H4 (cell line): ENCODE measurements around the gene CRABP2. TPM values are rescaled to one million over a fixed set of nuclear protein-coding genes. Genes with fewer than 3 reads are reported as not detected.

Experiments
- DNase-seq: peaks from one replicate; pipeline ENCODE4 v3.0.0-alpha.2; 2015; ENCODE audit warnings: low spot score
- total RNA-seq: library from RNA; depleted of rRNA; stranded (reverse); fragments of >200 nt; shearing (Covaris generic); gene quantifications from 2 replicates; pipeline ENCODE4 v1.2.3, GENCODE V29; 2014

The CRABP2 gene
- total RNA-seq, 1 experiment from 2014 or later = 0.95 TPM

DNA sequence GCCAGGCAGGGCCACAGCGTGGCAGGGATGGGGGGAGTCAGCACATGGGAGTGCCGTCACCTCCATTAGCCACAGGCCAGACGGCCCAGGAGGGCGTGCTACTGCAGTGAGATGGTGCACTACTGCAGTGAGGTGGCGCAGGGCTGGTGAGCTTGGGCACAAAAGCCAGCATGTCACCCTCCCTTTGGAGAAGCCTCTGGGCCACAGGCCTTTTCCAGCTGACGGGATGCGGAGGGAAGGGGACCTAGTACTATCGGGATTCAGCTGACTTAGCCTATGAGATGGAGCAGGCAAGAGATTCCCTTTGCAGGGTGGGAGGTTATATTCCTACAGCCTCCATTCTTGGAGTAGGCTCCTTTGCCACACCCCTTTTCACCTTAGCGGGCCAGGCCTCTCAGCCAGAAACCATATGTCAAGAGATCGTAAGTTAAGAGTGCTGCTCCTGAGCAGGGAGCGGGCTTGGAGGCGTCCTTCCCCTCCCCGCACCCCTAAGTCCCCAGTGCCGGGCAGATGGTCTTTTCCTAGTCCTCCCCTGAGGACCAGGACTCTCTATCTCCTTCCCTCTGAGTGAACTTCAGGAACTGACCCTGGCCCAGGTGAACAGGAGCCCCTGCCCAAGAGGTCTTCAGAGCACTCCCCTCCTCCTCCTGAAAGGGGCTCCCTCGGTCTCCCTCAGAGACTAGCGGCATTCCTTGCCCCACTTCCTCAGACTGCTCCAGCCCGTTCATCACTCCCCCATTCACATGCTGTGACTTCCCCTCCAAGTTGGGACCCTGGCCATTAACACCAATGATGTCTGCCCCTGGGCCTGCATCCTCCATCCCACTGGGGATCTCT is 36.4 kb downstream of the CRABP2 start:
- no peak for DNase-seq

DNA sequence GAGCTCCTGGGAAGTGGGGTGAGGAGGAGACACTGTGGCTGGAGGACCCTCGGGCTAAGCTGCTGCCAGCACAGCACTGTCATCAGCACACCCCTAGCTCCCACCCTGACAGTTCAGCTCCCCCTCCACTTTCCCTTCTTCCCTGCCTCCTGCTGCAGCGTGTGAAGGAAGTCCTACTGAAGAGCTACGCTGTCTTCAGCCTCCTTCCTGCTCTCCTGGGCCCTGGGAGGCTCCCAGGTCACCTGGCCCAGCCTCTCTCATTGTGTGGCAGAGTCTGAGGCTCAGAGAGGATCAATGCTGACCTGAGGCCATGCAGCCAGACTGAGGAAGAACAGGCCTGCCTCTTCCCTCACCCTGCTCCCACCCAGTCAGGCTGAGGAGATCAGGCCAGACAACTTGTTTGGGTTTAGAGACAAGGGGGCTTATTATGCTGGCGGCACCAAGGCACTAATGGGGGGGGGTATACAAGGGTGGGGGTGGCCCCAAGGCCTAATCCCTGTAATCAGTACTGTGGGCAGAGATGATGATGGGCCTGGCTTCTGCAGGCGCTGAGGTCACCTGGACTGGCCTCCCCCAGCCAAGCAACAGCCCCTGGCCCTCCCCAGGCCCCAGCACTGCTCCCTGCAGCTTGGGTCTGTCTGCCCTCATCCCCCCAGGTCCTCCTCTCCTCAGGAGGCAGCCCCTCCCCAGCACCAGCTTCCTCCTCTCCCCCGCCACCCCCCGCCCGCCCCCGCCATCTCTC is 37.2 kb downstream of the CRABP2 start:
- DNase-seq = no peak

DNA sequence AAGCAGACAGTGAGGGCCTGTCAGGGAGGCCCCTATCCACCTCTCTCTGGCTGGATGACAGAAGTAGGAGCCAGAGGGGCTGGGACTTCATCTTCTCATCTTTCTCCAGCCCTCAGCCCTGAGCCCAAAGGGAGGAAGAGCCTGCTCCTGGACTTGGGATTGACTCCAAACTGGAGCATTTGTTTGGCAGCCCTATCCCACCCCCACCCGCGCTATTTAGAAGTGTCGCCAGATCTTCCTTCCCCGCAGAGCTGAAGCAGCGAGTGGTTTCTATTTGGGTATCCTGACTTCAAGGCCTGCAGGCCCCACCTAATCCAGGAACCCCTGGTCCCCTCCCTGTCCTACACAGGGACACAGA is 37.8 kb downstream of the CRABP2 start:
- DNase-seq = no peak

DNA sequence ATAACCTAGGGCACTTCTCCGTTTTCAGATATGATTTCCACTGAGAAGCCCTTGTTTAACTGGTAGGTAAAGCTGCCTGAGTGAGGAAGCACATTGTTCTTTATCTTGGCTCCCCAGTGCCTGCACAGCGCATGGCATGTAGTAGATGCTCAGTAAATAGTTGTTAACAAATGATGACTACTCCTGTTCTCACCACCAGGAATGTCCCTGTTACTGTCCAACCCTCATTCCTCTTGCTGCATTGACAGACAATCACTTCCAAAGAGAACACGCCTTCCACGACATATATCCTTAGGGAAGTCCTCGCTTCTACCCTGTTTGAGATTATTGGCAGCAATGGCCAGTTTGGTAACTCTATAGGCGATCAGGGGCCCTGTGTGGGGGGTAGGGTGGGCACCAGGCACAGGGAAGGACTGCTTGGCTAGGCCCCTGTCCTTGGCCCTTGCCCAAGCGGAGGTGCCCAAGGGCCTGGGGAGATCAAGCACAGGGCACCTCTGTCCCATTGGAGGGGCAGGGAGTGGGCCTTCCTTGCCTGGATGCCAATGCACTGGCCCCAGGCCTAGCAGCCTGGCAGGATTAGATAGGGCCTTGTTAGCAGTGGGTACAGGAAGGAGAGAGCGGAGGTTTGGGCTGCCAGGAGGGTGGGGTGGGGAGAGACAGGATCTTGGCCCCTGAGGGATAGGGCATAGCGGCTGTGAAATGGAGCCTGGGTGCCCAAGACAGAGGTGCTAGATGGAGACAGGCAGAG is 38.3 kb downstream of the CRABP2 start:
- no peak for DNase-seq

DNA sequence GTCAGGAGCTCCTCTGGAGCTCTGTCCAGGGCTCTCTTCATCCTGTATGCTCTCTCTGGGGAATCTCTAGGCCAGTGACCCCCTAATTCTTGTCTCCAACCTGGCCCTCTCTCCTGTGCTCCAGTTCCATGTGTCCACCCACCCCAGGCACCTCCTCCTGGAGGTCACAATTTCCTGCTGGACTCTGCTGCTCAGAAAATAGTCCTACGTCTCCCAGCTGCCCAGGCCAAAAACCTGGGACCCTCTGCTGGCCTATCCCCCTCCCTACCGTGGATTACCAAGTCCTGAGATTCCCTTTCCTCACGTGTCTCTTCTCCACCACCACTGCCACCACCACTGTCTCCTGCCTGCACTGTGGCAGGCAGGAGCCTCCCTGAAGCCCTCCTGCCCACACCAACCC is 39.8 kb downstream of the CRABP2 start:
- DNase-seq = no peak

DNA sequence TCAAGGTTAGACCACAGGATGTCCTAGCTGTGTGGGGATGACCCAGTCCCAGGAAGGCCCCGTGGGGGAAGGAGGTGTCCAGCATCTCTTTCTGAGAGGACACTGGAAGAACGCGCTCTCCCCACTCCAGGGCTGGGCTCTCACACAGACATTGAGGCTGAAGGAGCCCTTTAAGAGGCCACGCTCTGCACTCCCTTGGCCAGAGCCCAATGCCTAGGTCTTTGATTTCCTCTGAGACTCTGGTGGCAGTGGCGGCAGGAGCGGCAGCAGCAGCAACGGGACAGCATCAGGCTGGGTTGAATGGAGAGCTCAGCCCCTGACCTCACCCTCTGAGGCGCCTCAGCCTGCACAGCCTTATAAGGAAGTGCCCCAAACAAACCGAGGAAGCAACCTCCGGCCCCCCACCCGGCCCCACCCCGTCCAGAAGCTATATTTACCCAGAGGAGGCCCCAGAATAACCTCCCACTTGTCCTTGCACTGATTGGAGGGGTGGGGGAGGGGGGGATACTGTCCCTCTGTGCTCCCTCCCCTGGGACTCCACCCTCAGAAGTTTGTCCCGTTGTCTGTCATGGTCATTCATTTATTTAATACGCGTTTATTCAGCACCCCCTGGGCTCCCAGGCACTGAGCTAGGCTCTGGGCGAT is 40.5 kb downstream of the CRABP2 start:
- DNase-seq = peak; percentile 59

DNA sequence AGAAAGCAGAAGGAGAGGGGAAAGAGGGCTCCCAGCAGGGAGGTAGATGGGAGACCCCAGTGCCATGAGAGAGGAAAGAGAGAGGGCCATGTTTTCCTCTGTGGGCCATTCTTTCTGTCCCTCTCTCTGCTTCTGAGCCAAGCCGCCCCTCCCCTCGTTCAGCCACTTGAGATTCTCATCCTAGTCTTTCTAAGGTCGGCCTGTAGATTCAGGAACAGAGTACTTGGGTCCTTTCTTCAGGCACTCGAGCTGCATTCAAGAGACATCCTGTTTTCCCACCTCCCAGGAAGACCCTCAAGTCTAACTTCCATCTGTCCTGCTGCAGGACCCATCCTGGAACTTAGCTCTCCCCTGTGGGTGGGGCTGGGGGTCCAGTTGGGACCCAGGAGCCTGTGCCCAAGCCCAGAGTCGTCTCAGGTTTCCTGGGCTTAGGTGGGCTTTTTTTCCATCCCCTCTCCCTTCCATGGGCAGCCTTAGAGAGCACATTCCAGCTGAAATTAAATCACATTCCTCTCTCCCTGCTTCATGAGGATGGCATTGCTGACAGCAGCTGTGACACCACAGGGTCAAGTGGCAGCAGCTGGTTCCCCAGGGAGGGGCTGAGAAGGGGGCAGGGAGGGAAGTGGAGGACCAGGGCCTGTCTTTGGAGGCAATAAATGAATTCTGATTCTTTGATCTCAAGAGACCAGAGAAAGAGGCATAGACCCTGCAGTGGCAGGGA is 41.2 kb downstream of the CRABP2 start:
- peak; percentile 47 for DNase-seq

DNA sequence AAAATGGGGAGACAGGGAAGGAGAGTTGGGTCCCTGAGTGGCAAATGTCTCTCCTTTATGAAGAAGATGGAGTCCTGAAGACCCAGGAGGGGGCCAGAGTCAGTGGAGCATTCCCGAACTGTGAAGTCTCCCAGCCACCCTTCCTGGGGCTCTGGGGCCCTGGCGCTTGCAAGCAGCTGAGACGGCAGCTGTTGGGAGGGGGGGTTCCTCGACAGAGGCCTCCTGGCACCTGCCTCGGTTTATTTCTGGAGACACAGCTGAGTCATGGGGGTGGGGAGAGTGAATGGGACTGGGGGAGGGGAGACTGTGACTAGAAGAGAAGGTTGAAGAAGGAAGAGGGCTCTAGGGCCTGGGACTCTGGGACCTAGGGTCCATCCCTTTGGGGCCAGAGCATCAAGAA is 42.2 kb downstream of the CRABP2 start:
- no peak for DNase-seq

DNA sequence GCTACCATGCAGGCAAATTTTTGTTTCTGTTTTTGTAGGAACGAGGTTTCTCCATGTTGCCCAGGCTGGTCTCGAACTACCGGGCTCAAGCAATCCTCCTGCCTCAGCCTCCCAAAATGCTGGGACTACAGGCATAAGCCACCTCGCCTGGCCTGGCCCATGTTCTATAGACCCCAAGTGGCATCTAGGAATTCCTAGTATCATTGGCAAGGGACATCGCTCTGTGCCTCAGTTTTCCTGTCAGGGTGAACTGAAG is 42.7 kb downstream of the CRABP2 start:
- DNase-seq = no peak

DNA sequence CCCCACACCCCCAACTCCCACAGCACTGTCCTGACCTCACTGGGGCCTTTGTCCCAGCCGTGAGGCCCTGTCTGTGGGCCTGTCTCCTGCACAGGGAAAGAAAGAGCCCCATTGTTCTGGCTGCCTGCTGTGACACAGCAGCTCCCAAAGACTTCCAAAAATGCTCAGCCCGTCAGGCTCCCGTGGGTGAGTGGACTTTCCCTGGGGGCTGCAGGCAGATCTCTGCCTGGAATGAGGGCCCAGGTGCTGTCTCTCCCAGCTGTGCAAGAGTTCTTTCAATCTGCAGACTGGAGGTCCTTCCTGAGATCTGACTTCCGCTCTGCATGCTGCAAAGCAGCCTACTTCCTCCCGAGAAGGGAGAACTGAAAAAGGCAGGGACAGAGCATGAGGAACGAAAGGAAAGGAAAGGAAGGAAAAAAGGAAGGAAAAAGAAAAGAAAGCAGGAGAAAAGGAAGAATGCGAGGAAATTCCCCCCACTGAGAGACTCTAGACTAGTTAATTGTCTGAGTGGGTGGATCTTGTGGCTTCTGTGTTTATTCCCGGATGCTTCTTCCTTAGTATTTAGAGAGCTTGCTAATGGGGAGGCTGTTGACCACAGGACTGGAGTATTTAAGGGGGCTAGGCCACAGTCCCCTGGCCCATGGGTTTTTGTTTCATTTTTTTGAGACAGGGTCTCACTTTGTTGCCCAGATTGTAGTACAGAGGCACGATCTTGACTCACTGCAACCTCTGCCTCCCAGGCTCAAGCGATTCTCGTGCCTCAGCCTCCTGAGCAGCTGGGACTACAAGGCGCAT is 43.2 kb downstream of the CRABP2 start:
- DNase-seq = peak; percentile 38

DNA sequence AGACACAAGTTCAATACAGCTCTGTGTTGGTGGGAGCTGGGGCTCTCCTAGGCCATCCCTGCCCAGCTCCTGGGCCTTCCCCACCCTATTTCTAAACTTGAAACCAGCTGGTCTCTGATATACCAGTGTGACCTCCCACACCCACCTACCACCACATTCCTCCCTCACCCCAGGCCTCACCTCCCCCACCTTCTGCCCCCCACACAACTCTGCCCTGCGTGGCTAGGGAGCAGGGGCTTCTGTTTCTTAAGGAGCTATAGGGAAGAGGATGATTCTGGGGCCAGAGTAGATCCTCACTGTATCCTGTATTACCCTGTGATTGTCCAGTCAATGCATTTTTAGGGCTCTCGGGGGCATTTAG is 44.7 kb downstream of the CRABP2 start:
- no peak for DNase-seq

DNA sequence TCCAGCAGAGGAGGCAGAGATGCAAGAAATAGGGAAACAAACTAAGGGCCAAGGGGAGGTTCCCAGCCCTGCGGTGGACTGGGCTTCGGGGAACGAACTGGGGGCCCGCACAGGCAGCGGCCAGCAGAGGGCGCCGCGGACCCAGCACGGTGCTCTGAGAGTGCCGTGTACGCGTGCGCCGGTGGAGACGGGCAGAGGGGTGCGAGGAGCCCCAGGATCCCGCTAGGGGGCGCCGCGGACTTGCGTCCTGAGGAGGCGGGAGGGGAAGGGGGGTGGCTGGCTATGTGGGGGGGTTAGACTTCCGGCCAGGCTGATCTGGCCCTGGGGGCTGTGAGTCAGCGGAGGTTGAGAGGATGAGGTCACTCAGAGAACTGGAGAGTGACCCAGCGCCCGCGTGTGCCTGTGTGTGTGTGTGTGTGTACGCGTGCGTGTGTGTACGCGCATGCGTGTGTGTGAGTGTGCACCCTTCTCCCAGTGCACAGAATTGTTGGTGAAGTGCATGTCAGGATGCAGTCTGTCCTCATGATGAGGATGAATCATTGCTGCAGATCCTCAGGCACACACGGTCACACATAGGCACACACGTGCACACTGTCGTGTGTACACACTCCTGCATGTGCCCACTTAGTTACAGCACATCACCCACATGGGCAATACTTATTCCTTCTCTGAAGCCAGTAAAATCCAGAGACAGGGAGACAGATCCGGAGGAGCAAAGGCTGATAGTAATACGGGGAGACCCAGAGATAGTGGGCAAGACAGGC is 45.2 kb downstream of the CRABP2 start:
- peak; percentile 94 for DNase-seq

DNA sequence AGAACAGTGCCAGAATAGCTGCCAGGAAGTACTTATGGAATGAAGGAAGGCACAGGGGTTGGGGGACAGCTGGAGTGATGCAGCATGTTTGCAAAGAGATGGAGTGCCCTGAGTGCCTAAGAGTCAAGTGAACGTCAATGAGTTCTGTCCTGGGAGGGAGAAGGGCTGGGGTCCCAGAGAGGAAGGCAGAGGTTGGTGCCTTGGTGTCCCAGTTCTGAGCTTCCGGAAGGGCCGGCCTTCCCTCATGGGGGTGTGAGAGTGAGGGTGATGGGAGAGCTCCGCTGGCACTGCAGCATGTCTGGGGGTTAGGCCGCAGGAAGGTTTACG is 45.8 kb downstream of the CRABP2 start:
- no peak for DNase-seq

DNA sequence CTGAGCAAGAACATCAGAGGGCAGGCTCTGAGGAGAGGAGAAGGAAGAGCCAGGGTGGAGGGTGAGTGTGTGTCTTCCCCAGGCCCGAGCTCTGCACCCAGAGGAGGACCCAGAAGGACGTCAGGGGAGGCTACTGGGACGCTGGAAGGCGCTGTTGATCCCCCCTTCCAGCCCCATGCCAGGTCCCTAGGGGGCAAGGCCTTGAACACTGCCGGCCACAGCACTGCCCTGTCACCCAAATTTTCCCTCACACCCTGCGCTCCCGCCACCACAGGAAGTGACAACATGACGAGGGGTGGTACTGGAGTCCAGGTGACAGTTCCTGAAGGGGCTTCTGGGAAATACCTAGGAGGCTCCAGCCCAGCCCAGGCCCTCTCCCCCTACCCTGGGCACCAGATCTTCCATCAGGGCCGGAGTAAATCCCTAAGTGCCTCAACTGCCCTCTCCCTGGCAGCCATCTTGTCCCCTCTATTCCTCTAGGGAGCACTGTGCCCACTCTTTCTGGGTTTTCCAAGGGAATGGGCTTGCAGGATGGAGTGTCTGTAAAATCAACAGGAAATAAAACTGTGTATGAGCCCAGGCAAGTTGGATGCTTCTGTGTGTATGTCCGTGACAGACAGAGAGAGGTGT is 46.3 kb downstream of the CRABP2 start:
- DNase-seq = no peak

DNA sequence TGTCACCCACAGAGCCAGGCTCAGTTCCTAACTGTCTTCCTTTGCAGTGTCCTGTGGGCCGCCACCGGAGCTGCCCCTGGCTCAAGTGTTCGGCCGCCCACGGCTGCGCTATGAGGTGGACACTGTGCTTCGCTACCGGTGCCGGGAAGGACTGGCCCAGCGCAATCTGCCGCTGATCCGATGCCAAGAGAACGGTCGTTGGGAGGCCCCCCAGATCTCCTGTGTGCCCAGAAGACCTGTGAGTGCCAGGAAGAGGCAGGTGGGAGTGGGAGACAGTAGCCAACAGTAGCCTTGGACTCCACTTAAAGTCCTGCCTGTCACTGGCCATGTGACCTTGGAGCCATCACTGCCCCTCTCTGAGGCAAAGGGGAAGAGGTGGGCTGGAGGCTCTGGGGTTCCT is 46.9 kb downstream of the CRABP2 start:
- no peak for DNase-seq

DNA sequence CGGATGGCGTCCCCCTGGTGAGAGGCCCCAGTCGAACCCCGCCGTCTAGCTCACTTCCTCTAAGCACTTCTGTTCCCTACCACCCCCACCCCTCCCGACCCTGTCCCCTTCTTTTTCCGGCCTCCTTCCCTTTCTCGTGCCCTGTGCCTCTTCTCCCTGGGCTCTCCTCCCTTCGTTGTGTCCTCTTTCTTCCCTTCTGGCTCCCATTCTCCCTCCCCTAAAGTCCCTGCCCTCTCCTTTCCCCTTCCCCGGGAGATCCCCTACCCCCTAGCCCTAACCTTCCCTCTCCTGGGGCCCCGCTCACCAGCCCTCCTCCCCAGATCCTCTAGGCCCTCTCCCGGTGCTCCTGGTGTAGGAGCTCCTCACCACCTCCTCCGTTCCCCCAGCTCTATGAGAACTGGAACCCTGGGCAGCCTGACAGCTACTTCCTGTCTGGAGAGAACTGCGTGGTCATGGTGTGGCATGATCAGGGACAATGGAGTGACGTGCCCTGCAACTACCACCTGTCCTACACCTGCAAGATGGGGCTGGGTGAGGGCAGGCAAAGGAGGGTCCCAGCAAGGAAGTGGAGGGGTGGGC is 47.6 kb downstream of the CRABP2 start:
- DNase-seq = no peak

DNA sequence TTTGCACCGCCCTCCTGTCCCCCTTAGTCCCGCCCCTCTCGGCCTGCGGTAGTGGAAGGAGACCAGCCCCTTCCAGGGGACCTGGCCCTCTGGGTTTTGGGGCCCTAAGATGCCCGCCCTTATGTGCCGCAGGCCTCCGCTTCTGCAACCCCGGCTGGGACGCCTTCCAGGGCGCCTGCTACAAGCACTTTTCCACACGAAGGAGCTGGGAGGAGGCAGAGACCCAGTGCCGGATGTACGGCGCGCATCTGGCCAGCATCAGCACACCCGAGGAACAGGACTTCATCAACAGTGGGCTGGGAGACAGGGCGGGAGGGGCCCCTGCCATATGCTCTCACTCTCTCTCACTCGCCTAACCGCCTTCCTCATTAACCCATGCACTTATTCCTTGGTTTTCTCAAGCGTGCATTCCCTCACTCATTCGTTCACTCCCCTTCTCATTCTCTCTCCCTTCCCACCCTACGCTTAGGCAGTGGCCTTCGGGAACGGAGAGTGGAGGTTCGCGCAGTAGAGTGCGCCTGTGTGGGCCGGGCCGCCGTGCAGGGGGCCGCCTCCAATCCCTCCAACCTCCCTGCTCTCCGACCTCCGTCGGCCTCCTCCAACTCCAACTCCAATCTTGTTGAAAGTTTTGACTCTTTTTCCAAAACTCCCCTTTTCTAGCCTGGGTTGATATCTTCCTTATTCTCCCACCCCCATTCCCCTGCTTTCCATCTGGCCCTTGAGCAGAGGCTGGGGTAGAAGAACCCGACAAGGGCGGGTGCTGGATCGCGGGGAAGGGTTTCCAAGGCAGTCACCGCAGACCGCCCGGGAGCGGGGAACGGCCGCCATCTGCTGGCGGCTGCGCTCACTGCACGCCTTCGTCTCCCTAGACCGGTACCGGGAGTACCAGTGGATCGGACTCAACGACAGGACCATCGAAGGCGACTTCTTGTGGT is 48.3 kb downstream of the CRABP2 start:
- peak; percentile 38 for DNase-seq

DNA sequence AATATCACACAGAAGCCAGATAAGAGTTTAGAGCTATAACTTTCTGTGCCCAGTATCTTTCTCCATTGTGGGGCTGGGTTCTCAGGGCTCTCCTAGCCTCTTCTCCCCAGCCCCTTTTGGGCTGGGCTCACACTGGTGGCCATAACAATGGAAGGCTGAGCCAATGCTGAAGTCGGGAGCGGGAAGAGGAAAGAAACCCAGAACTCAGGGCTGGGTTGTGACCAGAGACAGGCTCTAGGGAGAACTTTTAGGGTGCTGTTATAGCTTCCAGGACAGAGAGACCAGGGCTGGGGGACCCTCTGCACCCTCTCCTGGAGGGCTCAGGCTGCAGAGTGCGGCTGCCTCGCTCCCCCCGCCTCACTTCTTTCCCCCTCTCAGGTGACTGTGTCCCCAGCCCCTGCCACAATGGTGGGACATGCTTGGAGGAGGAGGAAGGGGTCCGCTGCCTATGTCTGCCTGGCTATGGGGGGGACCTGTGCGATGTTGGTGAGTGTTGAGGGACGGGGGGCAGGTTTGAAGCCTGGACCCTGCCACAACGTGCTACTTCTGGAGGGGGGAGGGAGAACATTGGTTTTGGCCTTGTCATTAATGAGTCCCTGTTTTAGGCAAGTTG is 49.4 kb downstream of the CRABP2 start:
- no peak for DNase-seq
